ENCODE results near the gene ANO2.

Gene ANO2

GRCh38 chr12:5921027-5921909 is 23.8 kb downstream of the ANO2 start:
- no peak for TF ChIP-seq CTCF (IDR thresholded peaks at IDR 0.05; ENCODE audit: insufficient read depth, low read depth, low read length, missing control alignments)
- no peak for DNase-seq (ENCODE audit: low read depth)

GRCh38 chr12:5916785-5917290 is 28.2 kb downstream of the ANO2 start:
- no peak overlapping the region for H3K4me3 ChIP-seq (ENCODE audit: low read depth, low read length)
- no peak for TF ChIP-seq CTCF (IDR thresholded peaks at IDR 0.05; ENCODE audit: insufficient read depth, low read depth, low read length, missing control alignments)
- no peak for DNase-seq (ENCODE audit: low read depth)

More at GRCh38 chr12:5921027-5921909, 23.8 kb downstream of the ANO2 start:
- no peak overlapping the region for H3K4me3 ChIP-seq (ENCODE audit: low read depth, low read length)

GRCh38 chr12:5915511-5915910 is 29.5 kb downstream of the ANO2 start:
- DNase-seq (ENCODE audit: low read depth): no peak
- H3K4me3 ChIP-seq (ENCODE audit: low read depth, low read length): no peak overlapping the region
- no peak for TF ChIP-seq CTCF (IDR thresholded peaks at IDR 0.05; ENCODE audit: insufficient read depth, low read depth, low read length, missing control alignments)

- TF ChIP-seq CTCF (IDR thresholded peaks at IDR 0.05; ENCODE audit: insufficient read depth, low read depth, low read length, missing control alignments): no peak
- H3K4me3 ChIP-seq (ENCODE audit: low read depth, low read length): no peak overlapping the region
- no peak for DNase-seq (ENCODE audit: low read depth)
These were observed 30.5 kb downstream of the ANO2 start for GRCh38 chr12:5914387-5915149.

- no peak overlapping the region for H3K4me3 ChIP-seq (ENCODE audit: low read depth, low read length)
- no peak for DNase-seq (ENCODE audit: low read depth)
- no peak for TF ChIP-seq CTCF (IDR thresholded peaks at IDR 0.05; ENCODE audit: insufficient read depth, low read depth, low read length, missing control alignments)
These were observed 31.7 kb downstream of the ANO2 start for GRCh38 chr12:5913387-5913786.

GRCh38 chr12:5912437-5913334 is 32.4 kb downstream of the ANO2 start:
- DNase-seq (ENCODE audit: low read depth): no peak
- TF ChIP-seq CTCF (IDR thresholded peaks at IDR 0.05; ENCODE audit: insufficient read depth, low read depth, low read length, missing control alignments): peak; percentile 25
- H3K4me3 ChIP-seq (ENCODE audit: low read depth, low read length): no peak overlapping the region

All from GM12865 (cell line).